Measurements from ENCODE around the gene RECK. TPM values are rescaled to one million over a fixed set of nuclear protein-coding genes. Genes with fewer than 3 reads are reported as not detected.

RECK gene
- total and polyA plus RNA-seq, 2 donors (not counting 1 experiment from before 2014, with no cell fraction given), result 98.4 to 212 TPM

GRCh38 chr9:36141761-36142160 lies 105.0 kb downstream of the RECK start:
- H3K36me3 ChIP-seq (ENCODE audit: control insufficient read depth, insufficient read depth, low read length), result peaks cover 2% of the 10 kb centered on the region
- H3K27ac ChIP-seq (ENCODE audit: insufficient read depth, low read length), result no peak overlapping the region
- H3K79me2 ChIP-seq (ENCODE audit: control insufficient read depth, insufficient read depth, low read length), result no peaks in the 10 kb centered on the region
- TF ChIP-seq CTCF (conservative IDR thresholded peaks at IDR 0.05 in 1 of 2, IDR thresholded peaks at IDR 0.05 in 1 of 2; ENCODE audit: low read depth in 1 of 2, low read length in 2 of 2) (no peak), EZH2 (IDR thresholded peaks at IDR 0.05; ENCODE audit: low read length, missing control alignments) (no peak)
- no peaks in the 10 kb centered on the region for H3K27me3 ChIP-seq (ENCODE audit: control insufficient read depth, insufficient read depth, low read length)
- no peak overlapping the region for H2AFZ ChIP-seq (ENCODE audit: low read length)
- no peak overlapping the region for H3K9ac ChIP-seq (ENCODE audit: insufficient read depth, low read length)
- H3K4me3 ChIP-seq (replicated peaks in 1 of 4; ENCODE audit: control extremely low read depth in 1 of 4, insufficient read depth in 1 of 4, low read depth in 3 of 4, low read length in 4 of 4), result no peak overlapping the region
- DNase-seq (ENCODE audit: low read depth in 2 of 2), result no peak
- no peaks in the 10 kb centered on the region for H4K20me1 ChIP-seq (ENCODE audit: control insufficient read depth, extremely low read depth, insufficient read depth, low read length)
- no peak overlapping the region for H3K4me2 ChIP-seq (ENCODE audit: extremely low read depth, insufficient read depth, low read length)
- peaks cover 13% of the 10 kb centered on the region for H3K4me1 ChIP-seq (ENCODE audit: control insufficient read depth, extremely low read depth, insufficient read depth, low read length)
- H3K9me3 ChIP-seq (ENCODE audit: control insufficient read depth, insufficient read depth, low read depth, low read length), result no peaks in the 10 kb centered on the region

GRCh38 chr9:36142510-36143244 lies 106.0 kb downstream of the RECK start:
- Histone ChIP-seq H3K36me3 (ENCODE audit: control insufficient read depth, insufficient read depth, low read length) (peaks cover 2% of the 10 kb centered on the region), H3K4me1 (ENCODE audit: control insufficient read depth, extremely low read depth, insufficient read depth, low read length) (peaks cover 8% of the 10 kb centered on the region), H3K9ac (ENCODE audit: insufficient read depth, low read length) (no peak overlapping the region), H3K27me3 (ENCODE audit: control insufficient read depth, insufficient read depth, low read length) (no peaks in the 10 kb centered on the region), H3K27ac (ENCODE audit: insufficient read depth, low read length) (no peak overlapping the region), H3K9me3 (ENCODE audit: control insufficient read depth, insufficient read depth, low read depth, low read length) (no peaks in the 10 kb centered on the region), H4K20me1 (ENCODE audit: control insufficient read depth, extremely low read depth, insufficient read depth, low read length) (no peaks in the 10 kb centered on the region), H3K79me2 (ENCODE audit: control insufficient read depth, insufficient read depth, low read length) (no peaks in the 10 kb centered on the region), H3K4me2 (ENCODE audit: extremely low read depth, insufficient read depth, low read length) (peak overlapping the region; percentile 66), H3K4me3 (replicated peaks in 1 of 4; ENCODE audit: control extremely low read depth in 1 of 4, insufficient read depth in 1 of 4, low read depth in 3 of 4, low read length in 4 of 4) (peak overlapping the region in 1 of 4 experiments; percentile 17), H2AFZ (ENCODE audit: low read length) (peak overlapping the region; percentile 47)
- TF ChIP-seq EZH2 (IDR thresholded peaks at IDR 0.05; ENCODE audit: low read length, missing control alignments) (no peak), CTCF (conservative IDR thresholded peaks at IDR 0.05 in 1 of 2, IDR thresholded peaks at IDR 0.05 in 1 of 2; ENCODE audit: low read depth in 1 of 2, low read length in 2 of 2) (no peak)
- DNase-seq (ENCODE audit: low read depth in 2 of 2), result no peak

GRCh38 chr9:36143245-36143641 lies 106.5 kb downstream of the RECK start:
- no peak for TF ChIP-seq EZH2 (IDR thresholded peaks at IDR 0.05; ENCODE audit: low read length, missing control alignments)
- TF ChIP-seq CTCF (conservative IDR thresholded peaks at IDR 0.05 in 1 of 2, IDR thresholded peaks at IDR 0.05 in 1 of 2; ENCODE audit: low read depth in 1 of 2, low read length in 2 of 2), result no peak
- Histone ChIP-seq H3K4me3 (replicated peaks in 1 of 4; ENCODE audit: control extremely low read depth in 1 of 4, insufficient read depth in 1 of 4, low read depth in 3 of 4, low read length in 4 of 4) (peak overlapping the region in 1 of 4 experiments; percentile 17), H3K27me3 (ENCODE audit: control insufficient read depth, insufficient read depth, low read length) (no peaks in the 10 kb centered on the region), H3K9me3 (ENCODE audit: control insufficient read depth, insufficient read depth, low read depth, low read length) (no peaks in the 10 kb centered on the region), H3K79me2 (ENCODE audit: control insufficient read depth, insufficient read depth, low read length) (no peaks in the 10 kb centered on the region), H3K27ac (ENCODE audit: insufficient read depth, low read length) (no peak overlapping the region), H3K9ac (ENCODE audit: insufficient read depth, low read length) (no peak overlapping the region), H3K4me2 (ENCODE audit: extremely low read depth, insufficient read depth, low read length) (peak overlapping the region; percentile 66), H4K20me1 (ENCODE audit: control insufficient read depth, extremely low read depth, insufficient read depth, low read length) (no peaks in the 10 kb centered on the region), H2AFZ (ENCODE audit: low read length) (peak overlapping the region; percentile 47), H3K36me3 (ENCODE audit: control insufficient read depth, insufficient read depth, low read length) (peaks cover 2% of the 10 kb centered on the region), H3K4me1 (ENCODE audit: control insufficient read depth, extremely low read depth, insufficient read depth, low read length) (peaks cover 8% of the 10 kb centered on the region)
- DNase-seq (ENCODE audit: low read depth in 2 of 2), result no peak
